ENCODE measurements around the gene ETDC.

DNA sequence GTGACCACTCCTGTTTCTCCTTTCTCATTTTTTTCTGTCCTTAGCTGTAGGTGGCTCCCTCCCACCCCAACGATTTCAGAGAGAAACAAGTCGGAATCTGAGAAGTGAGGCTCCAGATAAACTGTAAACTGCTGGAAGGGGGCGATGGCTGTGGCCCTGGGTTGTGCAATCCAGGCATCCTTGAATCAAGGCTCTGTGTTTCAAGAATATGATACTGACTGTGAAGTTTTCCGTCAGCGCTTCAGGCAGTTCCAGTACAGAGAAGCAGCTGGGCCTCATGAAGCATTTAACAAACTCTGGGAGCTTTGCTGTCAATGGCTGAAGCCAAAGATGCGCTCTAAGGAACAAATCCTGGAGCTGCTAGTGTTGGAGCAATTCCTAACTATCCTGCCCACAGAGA is 37.7 kb downstream of the ETDC start:
- no peak for TF ChIP-seq POLR2AphosphoS5 (IDR thresholded peaks at IDR 0.05)
- TF ChIP-seq POLR2A (IDR thresholded peaks at IDR 0.05) = no peak
- TF ChIP-seq, protein P1, sequence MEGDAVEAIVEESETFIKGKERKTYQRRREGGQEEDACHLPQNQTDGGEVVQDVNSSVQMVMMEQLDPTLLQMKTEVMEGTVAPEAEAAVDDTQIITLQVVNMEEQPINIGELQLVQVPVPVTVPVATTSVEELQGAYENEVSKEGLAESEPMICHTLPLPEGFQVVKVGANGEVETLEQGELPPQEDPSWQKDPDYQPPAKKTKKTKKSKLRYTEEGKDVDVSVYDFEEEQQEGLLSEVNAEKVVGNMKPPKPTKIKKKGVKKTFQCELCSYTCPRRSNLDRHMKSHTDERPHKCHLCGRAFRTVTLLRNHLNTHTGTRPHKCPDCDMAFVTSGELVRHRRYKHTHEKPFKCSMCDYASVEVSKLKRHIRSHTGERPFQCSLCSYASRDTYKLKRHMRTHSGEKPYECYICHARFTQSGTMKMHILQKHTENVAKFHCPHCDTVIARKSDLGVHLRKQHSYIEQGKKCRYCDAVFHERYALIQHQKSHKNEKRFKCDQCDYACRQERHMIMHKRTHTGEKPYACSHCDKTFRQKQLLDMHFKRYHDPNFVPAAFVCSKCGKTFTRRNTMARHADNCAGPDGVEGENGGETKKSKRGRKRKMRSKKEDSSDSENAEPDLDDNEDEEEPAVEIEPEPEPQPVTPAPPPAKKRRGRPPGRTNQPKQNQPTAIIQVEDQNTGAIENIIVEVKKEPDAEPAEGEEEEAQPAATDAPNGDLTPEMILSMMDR (IDR thresholded peaks at IDR 0.05) = no peak
